ENCODE measurements around the gene LNX1. TPM values are rescaled to one million over a fixed set of nuclear protein-coding genes. Genes with fewer than 3 reads are reported as not detected.

LNX1 gene
- polyA plus RNA-seq, 3 donors, result 0.09 to 0.13 TPM; not detected in 1

- DNase-seq, result no peak
- H3K4me1 Mint-ChIP-seq, result peaks cover 4% of the 10 kb centered on the region
- Histone ChIP-seq H3K4me3 (replicated peaks in 1 of 3; ENCODE audit: low read depth in 2 of 3, low read length in 3 of 3) (no peak overlapping the region), H3K9ac (ENCODE audit: insufficient read depth, low read length, poor library complexity, severe bottlenecking) (no peak overlapping the region), H2AFZ (ENCODE audit: insufficient read depth, low read depth, low read length, poor library complexity, severe bottlenecking) (no peak overlapping the region), H4K20me1 (ENCODE audit: insufficient read depth, low read length) (no peaks in the 10 kb centered on the region), H3K4me1 (ENCODE audit: control insufficient read depth in 1 of 2, insufficient read depth in 2 of 2, low read length in 2 of 2) (no peaks in the 10 kb centered on the region), H3K36me3 (replicated peaks in 1 of 2; ENCODE audit: control insufficient read depth in 1 of 2, insufficient read depth in 2 of 2, low read length in 2 of 2) (no peaks in the 10 kb centered on the region), H3K27me3 (ENCODE audit: control insufficient read depth in 2 of 2, insufficient read depth in 2 of 2, low read length in 2 of 2) (no peaks in the 10 kb centered on the region), H3K9me3 (replicated peaks in 1 of 2; ENCODE audit: control insufficient read depth in 1 of 2, insufficient read depth in 1 of 2, low read length in 2 of 2) (no peaks in the 10 kb centered on the region), H3K27ac (ENCODE audit: low read depth in 1 of 2, low read length in 2 of 2) (no peak overlapping the region), H3K4me2 (replicated peaks; ENCODE audit: extremely low read depth, low read length, poor library complexity, severe bottlenecking) (no peak overlapping the region), H3K79me2 (ENCODE audit: insufficient read depth, low read length) (no peaks in the 10 kb centered on the region)
- no CpG with 5 or more reads among the region's 3 CpGs for WGBS (ENCODE audit: insufficient coverage)
- peaks cover 2 to 5% (median 5%) of the 10 kb centered on the region in 3 donors for H3K27me3 Mint-ChIP-seq (ENCODE audit: low read depth in 3 of 3)
- no peak overlapping the region for H3K4me3 Mint-ChIP-seq
- no peaks in the 10 kb centered on the region for H3K36me3 Mint-ChIP-seq
- TF ChIP-seq CTCF (IDR thresholded peaks at IDR 0.05), result no peak
- H3K27ac Mint-ChIP-seq, result no peak overlapping the region
- H3K9me3 Mint-ChIP-seq, result peaks cover 1 to 6% (median 5%) of the 10 kb centered on the region in 7 donors
- intact Hi-C loops (cut with micrococcal nuclease), result no loop called here
Measured at GRCh38 chr4:53552711-53553110, 38.6 kb downstream of the LNX1 start.

GRCh38 chr4:53551958-53552357, 39.3 kb downstream of the LNX1 start:
- no peak overlapping the region for H3K9ac ChIP-seq (ENCODE audit: insufficient read depth, low read length, poor library complexity, severe bottlenecking)
- 89% methylated on average over 4 of the region's 6 CpGs for WGBS (ENCODE audit: insufficient coverage)

More at GRCh38 chr4:53551958-53552357, 39.3 kb downstream of the LNX1 start:
- no peak for TF ChIP-seq CTCF (IDR thresholded peaks at IDR 0.05)
- Mint-ChIP-seq H3K9me3 (peaks cover 3 to 6% (median 5%) of the 10 kb centered on the region in 7 donors), H3K4me1 (peaks cover 4% of the 10 kb centered on the region), H3K36me3 (no peaks in the 10 kb centered on the region), H3K27ac (no peak overlapping the region), H3K27me3 (ENCODE audit: low read depth in 3 of 3) (peaks cover 5% of the 10 kb centered on the region in 3 donors), H3K4me3 (no peak overlapping the region)
- Histone ChIP-seq H4K20me1 (ENCODE audit: insufficient read depth, low read length) (no peaks in the 10 kb centered on the region), H3K36me3 (replicated peaks in 1 of 2; ENCODE audit: control insufficient read depth in 1 of 2, insufficient read depth in 2 of 2, low read length in 2 of 2) (no peaks in the 10 kb centered on the region), H3K4me2 (replicated peaks; ENCODE audit: extremely low read depth, low read length, poor library complexity, severe bottlenecking) (no peak overlapping the region), H3K79me2 (ENCODE audit: insufficient read depth, low read length) (no peaks in the 10 kb centered on the region), H3K4me1 (ENCODE audit: control insufficient read depth in 1 of 2, insufficient read depth in 2 of 2, low read length in 2 of 2) (no peaks in the 10 kb centered on the region), H3K4me3 (replicated peaks in 1 of 3; ENCODE audit: low read depth in 2 of 3, low read length in 3 of 3) (no peak overlapping the region), H3K27ac (ENCODE audit: low read depth in 1 of 2, low read length in 2 of 2) (no peak overlapping the region), H3K27me3 (ENCODE audit: control insufficient read depth in 2 of 2, insufficient read depth in 2 of 2, low read length in 2 of 2) (no peaks in the 10 kb centered on the region), H3K9me3 (replicated peaks in 1 of 2; ENCODE audit: control insufficient read depth in 1 of 2, insufficient read depth in 1 of 2, low read length in 2 of 2) (no peaks in the 10 kb centered on the region), H2AFZ (ENCODE audit: insufficient read depth, low read depth, low read length, poor library complexity, severe bottlenecking) (no peak overlapping the region)
- intact Hi-C loops (cut with micrococcal nuclease), result no loop called here
- no peak for DNase-seq

Data from CD14-positive monocyte (primary cell).